LNCaP clone FGC (cell line): ENCODE measurements around the gene GFPT2.

ENCODE experiments used
- DNase-seq: peaks from one replicate; pipeline ENCODE4 v3.0.0-alpha.2; 2011; ENCODE audit warnings: low read depth
- H3K4me3 ChIP-seq: 2 replicates; pipeline ENCODE4 v1.5.1; 2011; ENCODE audit warnings: mild to moderate bottlenecking, low read depth, low read length, control low read depth
- CTCF ChIP-seq: IDR thresholded peaks from 2 replicates; pipeline ENCODE4 v1.5.1; 2012; ENCODE audit warnings: mild to moderate bottlenecking; ENCODE audit not compliant: control insufficient read depth, insufficient read depth; ENCODE audit errors: extremely low read depth

The GFPT2 gene

GRCh38 chr5:180341595-180341994 lies 11.5 kb downstream of the GFPT2 start:
- DNase-seq, result no peak
- no peak overlapping the region for H3K4me3 ChIP-seq
- TF ChIP-seq CTCF, result no peak

GRCh38 chr5:180340856-180341255 lies 12.3 kb downstream of the GFPT2 start:
- DNase-seq, result no peak
- H3K4me3 ChIP-seq, result no peak overlapping the region
- TF ChIP-seq CTCF, result no peak

- no peak for TF ChIP-seq CTCF
- no peak for DNase-seq
- H3K4me3 ChIP-seq, result no peak overlapping the region
Observed at GRCh38 chr5:180339583-180340183, 13.5 kb downstream of the GFPT2 start.

- no peak for DNase-seq
- H3K4me3 ChIP-seq, result no peak overlapping the region
- TF ChIP-seq CTCF, result no peak
Observed at GRCh38 chr5:180338001-180338707, 15.0 kb downstream of the GFPT2 start.

GRCh38 chr5:180336234-180337020 lies 16.7 kb downstream of the GFPT2 start:
- DNase-seq, result no peak
- no peak for TF ChIP-seq CTCF

GRCh38 chr5:180335614-180336233 lies 17.4 kb downstream of the GFPT2 start:
- DNase-seq, result no peak
- TF ChIP-seq CTCF, result no peak

More at GRCh38 chr5:180336234-180337020, 16.7 kb downstream of the GFPT2 start:
- H3K4me3 ChIP-seq, result no peak overlapping the region

More at GRCh38 chr5:180335614-180336233, 17.4 kb downstream of the GFPT2 start:
- no peak overlapping the region for H3K4me3 ChIP-seq
